ENCODE data around the gene CRYBG1.
"Not testable (repeated sequence)": the region's sequence is repeated elsewhere in the genome, so short reads cannot be mapped to it uniquely, and the experiment has no call there.

Gene CRYBG1

GRCh38 chr6:106379951-106380350 lies 19.4 kb downstream of the CRYBG1 start:
- DNase-seq = no peak

DNA sequence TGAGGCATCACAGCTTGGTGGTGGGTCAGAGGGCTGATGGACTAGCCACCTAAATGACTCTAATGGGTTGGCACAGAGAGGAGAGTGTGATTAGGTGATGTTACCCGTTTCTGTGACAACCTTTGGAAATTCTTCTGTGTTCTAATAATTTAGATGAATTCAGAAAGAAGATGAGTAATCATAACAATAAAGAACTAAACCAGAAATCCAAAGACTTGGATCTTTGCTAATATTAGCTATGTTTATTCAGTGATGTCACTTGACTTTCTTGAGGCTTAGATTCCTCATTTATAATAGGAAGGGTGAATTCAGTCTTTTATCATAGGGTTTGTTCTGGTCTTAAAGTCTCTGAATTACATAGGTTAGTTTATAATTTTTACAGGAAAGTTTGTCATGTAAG lies 19.9 kb downstream of the CRYBG1 start:
- DNase-seq = no peak

DNA sequence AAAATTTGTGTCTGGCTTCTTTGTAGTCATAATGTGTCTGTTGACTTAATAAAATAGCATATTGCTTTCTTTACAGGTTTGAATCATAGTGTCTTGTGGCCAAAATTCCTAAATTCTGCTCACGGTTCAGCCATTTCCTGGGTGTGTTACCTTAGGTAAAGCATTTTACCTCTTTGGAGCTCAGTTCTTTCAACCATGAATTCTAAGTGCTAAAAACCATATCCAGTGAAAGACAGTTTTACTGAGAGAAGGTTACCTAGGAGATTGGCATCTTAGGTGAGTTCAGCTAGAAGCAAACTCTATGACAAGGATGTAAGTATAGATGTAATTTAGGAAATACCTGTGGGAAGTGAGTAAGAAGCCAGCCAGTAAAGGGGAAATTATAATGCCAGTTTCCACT lies 20.7 kb downstream of the CRYBG1 start:
- DNase-seq = no peak

DNA sequence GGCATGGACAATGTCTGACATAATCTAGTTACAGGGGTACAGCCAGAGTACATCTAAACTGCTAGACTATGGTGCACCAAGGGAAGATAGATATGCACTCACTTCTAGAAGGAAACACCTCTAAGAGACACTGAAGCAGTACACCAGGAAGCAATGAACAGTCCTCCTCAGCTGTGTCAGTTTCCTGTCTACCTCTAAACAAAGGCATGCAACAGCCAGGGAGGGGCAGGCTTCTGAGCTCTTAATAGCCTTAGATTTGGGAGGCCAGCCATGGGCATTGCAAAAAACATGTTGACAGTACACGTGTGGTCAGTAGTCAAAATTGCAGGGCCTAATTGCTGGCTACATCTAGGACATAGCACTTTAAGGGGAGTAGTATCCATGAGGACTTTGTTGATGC lies 21.4 kb downstream of the CRYBG1 start:
- DNase-seq = no peak

- DNase-seq = no peak
Measured at GRCh38 chr6:106383573-106383972, 23.1 kb downstream of the CRYBG1 start.

DNA sequence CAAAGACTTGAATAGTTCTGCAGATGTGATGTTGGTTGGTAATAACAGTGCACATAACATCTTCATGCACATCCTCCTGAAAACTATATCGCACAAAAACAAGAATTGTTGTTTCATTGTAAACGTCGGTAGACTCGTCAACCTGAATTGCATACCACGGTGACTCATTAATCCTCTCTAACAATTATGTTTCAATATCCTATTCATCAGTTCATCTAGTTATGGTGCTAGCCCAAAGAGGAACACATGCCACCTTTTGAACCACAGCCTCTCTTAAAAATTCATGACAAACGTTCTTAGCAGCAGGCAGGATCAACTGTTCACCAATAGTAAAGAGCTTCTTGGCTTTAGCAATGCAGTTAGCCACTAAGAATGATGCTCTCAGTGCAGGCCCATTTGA lies 25.0 kb downstream of the CRYBG1 start:
- no peak for DNase-seq

DNA sequence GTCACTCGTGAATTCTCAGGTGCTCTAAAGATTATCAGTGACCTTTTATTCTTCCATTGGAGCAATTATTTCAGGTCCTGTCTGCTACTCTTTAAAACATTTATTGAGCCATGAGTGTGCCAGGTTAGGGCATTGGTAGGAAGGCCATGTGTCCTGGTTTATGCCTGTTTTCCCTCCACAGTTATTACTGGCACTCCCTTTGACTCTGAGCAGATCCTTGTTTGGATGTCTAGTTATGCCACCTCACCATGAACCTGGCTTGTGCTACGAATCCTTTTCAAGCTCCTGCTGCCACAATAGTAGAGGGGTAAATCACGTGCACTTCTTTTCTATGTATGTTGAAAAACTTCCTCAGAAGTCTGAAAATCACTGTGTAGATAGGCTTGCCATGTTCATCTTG lies 27.4 kb downstream of the CRYBG1 start:
- no peak for DNase-seq

- DNase-seq = no peak
Measured at GRCh38 chr6:106390088-106390487, 29.6 kb downstream of the CRYBG1 start.

DNA sequence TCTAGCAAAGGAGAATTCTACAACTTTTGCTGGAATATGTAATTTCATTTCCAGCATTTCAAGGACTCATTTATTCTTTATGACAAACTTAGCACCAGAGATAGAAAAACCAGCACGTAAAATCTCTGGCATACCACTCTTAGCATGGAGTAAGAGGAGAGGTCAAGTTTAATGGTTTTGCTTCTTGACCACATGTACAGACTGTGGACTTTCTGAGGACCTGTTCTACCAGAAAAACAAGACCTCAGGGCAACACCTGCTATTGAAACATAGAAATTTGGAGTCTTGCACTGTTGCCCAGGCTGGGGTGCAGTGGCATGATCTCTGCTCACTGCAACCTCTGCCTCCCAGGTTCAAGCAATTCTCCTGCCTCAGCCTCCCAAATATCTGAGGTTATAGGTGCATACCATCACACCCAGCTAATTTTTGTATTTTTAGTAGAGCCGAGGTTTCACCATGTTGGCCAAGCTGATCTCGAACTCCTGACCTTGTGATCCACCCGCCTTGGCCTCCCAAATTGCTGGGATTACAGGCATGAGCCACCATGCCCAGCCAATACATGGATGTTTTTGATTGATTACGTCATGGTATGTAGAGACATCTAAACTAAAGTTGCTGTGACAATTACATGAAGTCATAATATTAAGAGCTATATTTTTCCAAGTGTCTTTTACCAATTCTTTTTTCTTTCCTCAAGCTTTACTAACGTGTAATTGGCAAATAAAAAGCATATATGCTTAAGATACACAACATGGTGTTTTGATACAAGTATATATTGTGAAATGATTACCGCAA lies 36.1 kb downstream of the CRYBG1 start:
- DNase-seq = no peak

GRCh38 chr6:106397431-106397830 lies 36.9 kb downstream of the CRYBG1 start:
- DNase-seq = no peak

GRCh38 chr6:106398621-106399020 lies 38.1 kb downstream of the CRYBG1 start:
- no peak for DNase-seq

DNA sequence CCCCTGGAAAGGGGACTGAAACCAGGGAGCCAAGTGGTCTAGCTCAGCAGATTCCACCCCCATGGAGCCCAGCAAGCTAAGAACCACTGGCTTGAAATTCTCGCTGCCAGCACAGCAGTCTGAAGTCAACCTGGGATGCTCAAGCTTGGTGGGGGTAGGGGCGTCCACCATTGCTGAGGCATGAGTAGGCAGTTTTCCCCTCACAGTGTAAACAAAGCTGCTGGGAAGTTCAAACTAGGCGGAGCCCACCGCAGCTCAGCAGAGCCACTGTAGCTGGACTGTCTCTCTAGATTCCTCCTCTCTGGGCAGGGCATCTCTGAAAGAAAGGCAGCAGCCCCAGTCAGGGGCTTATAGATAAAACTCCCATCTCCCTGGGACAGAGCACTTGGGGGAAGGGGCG lies 44.5 kb downstream of the CRYBG1 start:
- not testable (repeated sequence) for DNase-seq

DNA sequence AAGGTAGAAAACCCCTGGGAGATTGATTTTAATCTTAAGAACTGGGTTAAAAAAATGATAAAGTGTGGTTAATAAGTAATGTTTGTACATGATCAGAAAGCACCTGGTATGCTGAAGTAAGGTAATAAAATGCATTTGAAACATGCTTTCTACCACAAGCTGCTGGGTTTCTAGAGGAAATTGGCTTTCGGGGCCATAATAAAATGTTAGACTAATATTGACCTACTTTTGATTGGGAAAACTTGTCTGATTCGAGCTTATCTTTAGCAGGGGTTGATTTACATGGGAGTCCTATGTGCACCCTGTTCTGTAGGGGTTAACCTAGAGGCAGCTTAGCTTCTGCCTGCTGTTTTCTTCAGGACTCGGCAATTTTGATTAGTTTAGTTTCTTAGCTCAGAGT lies 50.5 kb downstream of the CRYBG1 start:
- no peak for DNase-seq

GRCh38 chr6:106411643-106412200 lies 51.2 kb downstream of the CRYBG1 start:
- DNase-seq = no peak

DNA sequence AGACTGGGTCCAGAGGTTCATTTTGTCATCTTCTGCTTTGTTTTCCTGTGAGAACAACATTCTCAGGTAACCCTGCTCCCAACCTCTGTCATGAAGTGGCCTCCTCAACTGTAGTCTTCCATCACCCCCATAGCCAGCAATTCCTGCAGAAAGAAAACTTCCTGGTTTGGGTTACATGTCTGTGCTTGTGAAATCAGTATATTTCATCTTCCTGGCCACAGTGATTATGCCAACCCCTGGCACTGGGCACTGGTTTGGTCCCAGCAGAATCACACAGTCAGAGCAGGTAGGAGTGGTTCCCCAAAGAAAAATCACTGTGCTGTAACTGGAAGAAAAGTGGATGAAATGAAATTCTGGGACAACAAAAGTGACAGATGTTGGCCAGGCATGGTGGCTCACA lies 52.5 kb downstream of the CRYBG1 start:
- DNase-seq = no peak

DNA sequence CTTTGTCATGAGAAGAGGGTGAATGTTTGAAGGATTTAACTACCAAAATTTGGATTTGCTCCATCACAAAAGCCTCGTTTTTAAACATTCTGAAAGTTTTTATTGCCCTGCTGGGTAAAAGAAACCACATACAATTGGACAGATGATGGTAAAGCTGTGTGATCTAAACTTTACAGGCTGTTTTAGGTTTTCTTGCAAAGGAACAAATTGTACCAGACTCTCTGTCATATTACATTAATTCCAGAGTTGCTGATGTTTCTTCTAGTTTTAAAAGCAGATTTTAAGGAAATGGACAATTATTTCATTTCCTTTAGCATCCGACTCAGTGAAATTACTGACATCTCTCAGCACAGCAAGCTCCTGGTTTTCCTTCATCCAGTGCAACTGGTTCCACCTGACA lies 53.2 kb downstream of the CRYBG1 start:
- DNase-seq = no peak

- DNase-seq = no peak
Measured at GRCh38 chr6:106415921-106416320, 55.4 kb downstream of the CRYBG1 start.

DNA sequence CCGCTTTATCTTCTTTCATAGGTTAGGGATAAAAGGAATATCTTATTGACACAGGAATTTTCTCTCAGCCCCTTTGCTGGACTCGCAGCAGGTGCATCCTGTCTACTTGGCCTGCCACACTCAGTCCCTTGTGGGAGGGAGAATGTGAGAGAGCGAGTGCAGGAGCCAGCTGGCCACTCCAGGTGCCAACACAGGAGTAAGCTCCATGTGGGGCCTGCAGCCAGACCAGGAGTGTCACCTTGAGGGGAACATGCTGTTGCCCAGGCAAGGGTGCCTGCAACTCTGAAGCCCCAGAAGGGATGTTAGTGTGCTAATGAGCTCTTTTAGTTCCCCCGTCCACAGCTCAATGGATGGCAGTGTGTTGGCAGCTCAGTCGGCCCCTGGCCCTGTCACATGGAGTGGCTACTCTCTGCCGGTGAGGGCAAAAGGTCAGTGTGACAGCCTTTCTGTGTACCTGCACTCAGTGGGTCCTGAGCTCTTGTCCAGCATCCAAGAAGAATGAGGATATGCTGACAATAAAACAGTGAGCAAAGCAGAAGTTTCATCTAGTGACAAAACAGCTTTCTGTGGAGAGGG lies 57.1 kb downstream of the CRYBG1 start:
- DNase-seq = no peak

- no peak for DNase-seq
Measured at GRCh38 chr6:106419900-106420613, 59.5 kb downstream of the CRYBG1 start.

GRCh38 chr6:106421496-106421895 lies 61.0 kb downstream of the CRYBG1 start:
- DNase-seq = no peak

- no peak for DNase-seq
Measured at GRCh38 chr6:106422534-106422933, 62.0 kb downstream of the CRYBG1 start.

DNA sequence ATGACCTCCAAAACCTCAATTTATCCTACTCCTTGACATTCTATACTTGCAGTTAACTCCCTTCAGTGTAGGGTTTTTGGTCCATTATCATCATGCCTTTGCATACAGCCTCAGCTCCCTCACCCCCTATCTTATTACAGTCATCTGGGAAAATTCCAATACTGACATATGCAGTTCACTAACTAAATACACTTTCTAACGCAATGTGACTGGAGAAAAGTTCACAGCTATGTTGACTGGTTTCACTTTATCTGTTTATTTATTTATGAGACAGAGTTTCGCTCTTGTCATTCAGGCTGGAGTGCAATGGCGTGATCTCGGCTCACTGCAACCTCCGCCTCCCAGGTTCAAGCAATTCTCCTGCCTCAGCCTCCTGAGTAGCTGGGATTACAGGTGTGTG lies 64.9 kb downstream of the CRYBG1 start:
- DNase-seq = no peak

DNA sequence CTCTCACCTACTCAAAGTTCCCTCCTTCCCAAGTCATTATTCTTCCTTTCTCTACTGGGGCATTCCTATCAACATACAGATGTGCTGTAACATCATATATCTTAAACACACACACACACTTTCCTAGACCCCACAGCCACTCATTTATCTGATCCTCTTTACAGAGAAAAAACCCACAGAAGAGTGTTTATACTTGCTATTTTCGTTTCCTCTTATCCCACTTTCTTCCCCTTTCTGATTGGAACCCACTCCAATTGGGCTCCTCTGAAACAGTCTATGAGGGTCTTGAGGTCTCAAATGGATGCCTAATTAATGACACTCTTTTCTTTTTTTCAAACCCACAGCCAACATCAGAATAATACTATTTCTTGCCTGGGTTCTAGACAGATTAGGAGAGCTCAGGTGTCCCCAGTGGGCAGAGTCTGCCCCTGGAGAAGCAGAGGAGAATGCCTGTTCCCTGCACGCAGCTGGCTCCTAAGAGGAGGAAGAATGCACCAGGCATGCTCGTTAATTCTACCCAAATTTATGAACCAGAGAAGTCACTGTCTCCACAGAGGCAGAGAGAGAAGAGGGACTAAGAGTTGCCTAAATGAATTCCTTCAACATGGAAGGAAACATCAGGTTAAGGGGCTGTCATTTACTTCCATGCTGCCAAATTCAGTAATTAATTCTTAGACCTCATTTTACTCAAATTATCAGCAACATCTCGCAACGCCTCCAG lies 65.9 kb downstream of the CRYBG1 start:
- no peak for DNase-seq

Measured in NCI-H1092 treated with DMSO at 0.1 percent for 48 hours (cell line).